HG02623 (cell line): Measurements from ENCODE around the gene THSD7B.

Experiments
- ATAC-seq: cut with Tn5 transposase; IDR thresholded peaks from one replicate; pipeline ENCODE4 v1.9.1; 2021; ENCODE audit warnings: moderate library complexity; ENCODE audit not compliant: unreplicated experiment

THSD7B gene

GRCh38 chr2:137187216-137187615, 421.9 kb downstream of the THSD7B start:
- no peak for ATAC-seq

- ATAC-seq = no peak
Observed at GRCh38 chr2:137190411-137191195, 425.3 kb downstream of the THSD7B start.

GRCh38 chr2:137192366-137193310, 427.3 kb downstream of the THSD7B start:
- no peak for ATAC-seq

GRCh38 chr2:137193401-137193800, 428.1 kb downstream of the THSD7B start:
- ATAC-seq = no peak

- ATAC-seq = no peak
Observed at GRCh38 chr2:137194111-137194510, 428.8 kb downstream of the THSD7B start.

- ATAC-seq = no peak
Observed at GRCh38 chr2:137199751-137200150, 434.4 kb downstream of the THSD7B start.

- ATAC-seq = no peak
Observed at GRCh38 chr2:137202318-137202717, 437.0 kb downstream of the THSD7B start.

- no peak for ATAC-seq
Observed at GRCh38 chr2:137205324-137205723, 440.0 kb downstream of the THSD7B start.

GRCh38 chr2:137206069-137206468, 440.7 kb downstream of the THSD7B start:
- ATAC-seq = no peak

- ATAC-seq = no peak
Observed at GRCh38 chr2:137207030-137207429, 441.7 kb downstream of the THSD7B start.

GRCh38 chr2:137208431-137208891, 443.1 kb downstream of the THSD7B start:
- ATAC-seq = no peak

- ATAC-seq = no peak
Observed at GRCh38 chr2:137210039-137210438, 444.7 kb downstream of the THSD7B start.

- no peak for ATAC-seq
Observed at GRCh38 chr2:137211761-137212160, 446.4 kb downstream of the THSD7B start.

- no peak for ATAC-seq
Observed at GRCh38 chr2:137220438-137220993, 455.2 kb downstream of the THSD7B start.

GRCh38 chr2:137221797-137222492, 456.6 kb downstream of the THSD7B start:
- ATAC-seq = no peak

GRCh38 chr2:137223722-137224121, 458.4 kb downstream of the THSD7B start:
- ATAC-seq = no peak

- ATAC-seq = no peak
Observed at GRCh38 chr2:137228566-137228965, 463.2 kb downstream of the THSD7B start.

- no peak for ATAC-seq
Observed at GRCh38 chr2:137229834-137230233, 464.5 kb downstream of the THSD7B start.

GRCh38 chr2:137231628-137232027, 466.3 kb downstream of the THSD7B start:
- no peak for ATAC-seq

GRCh38 chr2:137232076-137232475, 466.7 kb downstream of the THSD7B start:
- no peak for ATAC-seq

GRCh38 chr2:137233091-137233490, 467.7 kb downstream of the THSD7B start:
- ATAC-seq = no peak
